Hematopoietic multipotent progenitor cell treated with erythropoietin and hydrocortisone succinate and interleukin-3 and kit ligand, for 17 days (in vitro differentiated cells): ENCODE measurements around the gene PTGIR.
"Not testable (repeated sequence)": the region's sequence is repeated elsewhere in the genome, so short reads cannot be mapped to it uniquely, and the experiment has no call there.

Experiments used
- DNase-seq: peaks from one replicate; pipeline ENCODE4 v3.0.0-alpha.2; 2015; ENCODE audit warnings: low spot score

The PTGIR gene

DNA sequence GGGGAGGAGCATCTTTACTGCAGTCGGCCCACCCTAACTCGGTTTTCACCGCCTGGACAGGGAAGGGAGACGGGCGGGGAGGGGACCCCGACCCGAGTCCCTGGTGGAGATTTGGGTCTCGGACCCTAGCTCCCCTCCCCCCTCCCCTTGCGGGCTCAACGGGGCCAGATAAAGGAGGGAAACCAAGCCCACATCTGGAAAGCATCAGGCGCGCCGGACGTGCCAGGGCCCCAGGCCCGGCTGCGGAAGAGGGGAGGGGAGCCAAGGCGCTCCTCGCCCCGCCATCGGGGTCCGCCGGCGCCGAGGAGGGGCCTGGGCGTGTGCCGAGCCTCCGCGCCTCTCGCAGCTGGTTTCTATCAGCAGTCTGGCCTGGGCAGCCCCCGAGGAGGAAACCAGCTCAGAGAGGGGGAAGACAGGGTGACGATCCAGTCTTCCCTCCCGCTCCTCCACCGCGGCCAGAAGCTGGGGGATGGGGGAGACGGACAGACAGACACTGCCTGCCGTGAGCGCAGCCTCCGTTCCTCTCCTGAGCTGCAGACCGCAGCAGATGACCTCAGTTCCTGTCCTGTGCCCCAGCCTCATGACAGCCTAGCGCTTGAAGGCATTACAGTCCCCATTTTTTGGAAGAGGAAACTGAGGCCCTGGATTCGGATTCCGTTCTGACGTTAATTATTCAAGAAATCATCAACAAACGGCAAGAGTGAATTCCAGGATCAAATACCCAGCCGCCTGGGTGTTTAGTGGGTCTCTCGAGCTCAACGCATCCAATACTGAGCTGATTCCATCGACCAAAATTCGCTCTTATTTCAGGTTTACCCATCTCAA is 14.7 kb upstream of the PTGIR start:
- DNase-seq = no peak

DNA sequence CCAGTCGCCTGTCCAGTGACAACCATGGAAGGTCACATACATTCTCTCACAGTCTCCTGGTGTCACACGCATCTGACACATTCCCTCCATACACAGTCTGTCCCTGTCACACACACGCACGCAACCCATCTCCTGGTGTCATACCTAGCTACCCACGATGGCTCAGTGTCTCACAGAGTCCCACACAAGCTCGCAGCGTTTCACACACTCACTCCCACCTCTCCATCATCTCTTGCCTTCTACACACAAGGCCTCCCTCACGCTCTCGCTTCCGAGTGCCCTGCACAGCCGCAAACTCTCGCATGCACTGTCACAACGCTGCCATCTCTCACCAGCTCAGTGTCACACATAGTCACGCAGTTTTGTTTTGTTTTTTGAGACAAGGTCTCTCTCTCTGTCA is 12.3 kb upstream of the PTGIR start:
- DNase-seq = no peak

DNA sequence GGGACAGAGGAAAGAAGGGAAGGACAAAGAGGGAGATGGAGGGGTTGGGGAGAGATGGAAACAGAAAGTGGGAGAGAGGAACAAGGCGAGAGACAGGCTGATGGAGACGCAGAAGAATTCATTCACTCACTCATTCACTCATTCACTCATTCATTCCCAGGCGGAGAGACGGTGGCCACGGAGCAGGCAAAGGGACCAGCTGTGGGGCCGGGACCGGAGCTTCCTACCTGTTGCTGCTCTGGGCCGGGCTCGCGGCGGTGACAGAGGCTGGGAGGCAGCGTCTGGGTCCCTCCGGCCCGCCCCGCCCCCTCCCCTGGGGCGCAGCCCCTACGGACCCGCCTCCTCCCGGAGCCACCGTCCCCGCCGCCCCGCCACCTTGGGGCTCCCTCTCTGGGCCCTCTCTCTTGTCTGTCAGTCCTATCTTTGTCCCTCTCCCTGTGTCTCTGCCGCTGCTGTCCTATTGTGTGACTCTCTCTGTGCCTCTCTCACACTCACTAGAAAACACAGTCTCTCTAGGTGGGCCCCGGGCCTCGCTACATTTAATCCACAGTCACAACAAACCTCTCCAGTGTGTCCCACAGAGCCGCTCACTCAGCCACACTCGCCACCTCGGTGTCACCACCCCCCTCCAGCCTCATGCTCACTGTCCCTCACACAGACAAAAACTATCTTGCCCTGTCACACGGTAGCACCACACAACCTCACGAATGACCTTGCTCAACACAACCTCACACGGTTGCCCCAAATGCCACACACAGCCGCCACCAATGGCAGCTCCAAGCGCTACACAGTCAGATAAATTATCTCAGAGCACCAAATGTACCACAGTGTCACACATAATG is 11.3 kb upstream of the PTGIR start, which contains the start of gene GNG8:
Gene GNG8 (minus strand): TSS at position 283 of the 842 bp plus-strand sequence. CDS start 1,520 bp downstream, outside the sequence.
- DNase-seq = no peak

DNA sequence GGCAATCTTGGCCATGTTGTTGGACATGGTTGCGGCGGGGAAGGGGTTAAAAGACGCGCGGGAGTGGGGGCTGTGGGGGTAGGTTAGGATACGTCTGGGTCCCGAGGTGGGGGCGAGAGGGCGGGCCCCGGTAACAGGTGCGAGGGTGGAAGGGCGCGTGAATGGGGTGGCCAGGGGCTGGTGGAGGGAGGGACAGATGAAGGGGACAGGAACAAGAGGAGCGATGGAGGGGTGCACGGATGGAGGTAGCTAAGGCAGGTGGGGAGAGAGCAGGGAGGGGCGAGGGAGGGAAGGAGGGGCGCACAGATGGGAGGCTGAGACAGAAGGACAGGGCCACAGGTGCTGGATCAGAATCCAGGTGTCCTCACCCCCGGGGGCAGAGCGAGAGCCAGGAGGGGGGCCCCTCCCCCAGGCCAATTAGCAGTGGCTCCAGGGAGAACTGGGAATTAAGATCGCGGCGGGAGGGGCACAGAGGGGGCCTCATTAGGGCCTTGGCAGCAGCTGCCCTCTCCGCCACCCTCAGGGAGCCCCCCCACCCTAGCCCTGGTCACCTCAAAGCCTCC is 9.8 kb upstream of the PTGIR start:
- no peak for DNase-seq

DNA sequence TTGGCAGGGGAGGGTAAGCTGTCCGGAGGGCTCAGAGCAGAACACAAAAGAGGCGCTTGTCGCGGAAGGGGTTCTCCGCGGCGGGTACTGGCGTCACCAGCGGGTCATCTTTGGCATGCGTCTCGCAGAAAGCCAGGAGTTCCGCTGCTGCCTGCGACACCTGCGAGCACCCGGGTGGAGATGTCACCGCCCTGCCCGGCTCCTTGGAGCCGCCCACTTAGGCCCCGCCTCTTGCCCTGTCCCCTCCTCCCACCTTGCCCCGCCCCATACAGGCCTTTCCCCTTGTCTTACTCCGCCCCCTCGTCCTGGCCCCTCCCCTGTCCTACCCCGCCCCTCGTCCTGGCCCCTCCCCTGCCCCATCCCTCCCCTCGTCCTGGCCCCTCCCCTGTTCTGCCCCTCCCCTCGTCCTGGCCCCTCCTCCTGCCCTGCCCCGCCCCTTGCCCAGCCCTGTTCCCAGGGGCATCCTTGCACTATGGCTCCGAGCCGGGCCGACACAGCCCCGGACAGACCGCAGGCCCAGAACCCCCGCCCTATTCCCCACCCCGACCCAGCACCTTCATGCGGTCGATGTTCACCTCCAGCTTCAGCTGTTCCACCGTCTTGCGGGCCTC is 9.3 kb upstream of the PTGIR start:
- peak; percentile 93 for DNase-seq

DNA sequence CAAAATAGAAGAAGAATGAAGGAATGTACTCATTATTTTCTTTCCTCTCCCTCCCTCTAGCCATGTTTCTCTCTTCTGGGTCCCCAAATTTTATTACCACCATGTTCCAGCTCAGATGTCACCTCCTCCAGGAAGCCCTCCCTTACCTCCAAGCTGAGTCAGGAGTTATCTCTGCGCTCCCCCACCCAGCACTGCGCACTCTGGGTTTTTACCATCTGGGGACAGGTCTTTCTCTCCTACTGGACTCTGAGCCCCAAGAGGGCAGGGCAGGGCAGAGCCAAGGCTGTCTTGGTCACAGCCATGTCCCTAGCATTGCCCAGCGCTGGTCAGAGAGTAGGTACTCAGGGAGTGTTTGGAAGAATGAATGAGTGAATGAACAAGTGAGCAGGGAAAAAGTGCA is 8.2 kb upstream of the PTGIR start:
- DNase-seq = no peak

DNA sequence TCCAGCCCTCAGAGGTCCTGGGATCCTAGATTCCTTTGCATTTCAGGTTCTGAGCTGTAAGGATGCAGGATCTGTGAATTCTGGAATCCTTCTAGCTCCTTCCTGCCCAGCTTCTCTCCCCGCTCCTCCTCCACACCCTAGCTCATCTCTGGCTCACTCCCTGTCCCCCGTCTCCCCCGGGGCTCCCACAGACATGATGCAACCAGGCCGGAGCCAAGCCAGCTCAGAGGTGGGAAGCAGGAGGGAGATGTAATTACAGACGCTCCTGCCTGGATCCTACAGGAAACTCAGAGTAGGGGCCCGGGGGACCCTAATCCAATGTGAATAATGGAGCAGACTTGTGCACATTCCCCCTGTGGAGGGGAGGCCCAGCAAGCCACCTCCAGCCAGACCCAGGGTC is 6.6 kb upstream of the PTGIR start:
- no peak for DNase-seq

DNA sequence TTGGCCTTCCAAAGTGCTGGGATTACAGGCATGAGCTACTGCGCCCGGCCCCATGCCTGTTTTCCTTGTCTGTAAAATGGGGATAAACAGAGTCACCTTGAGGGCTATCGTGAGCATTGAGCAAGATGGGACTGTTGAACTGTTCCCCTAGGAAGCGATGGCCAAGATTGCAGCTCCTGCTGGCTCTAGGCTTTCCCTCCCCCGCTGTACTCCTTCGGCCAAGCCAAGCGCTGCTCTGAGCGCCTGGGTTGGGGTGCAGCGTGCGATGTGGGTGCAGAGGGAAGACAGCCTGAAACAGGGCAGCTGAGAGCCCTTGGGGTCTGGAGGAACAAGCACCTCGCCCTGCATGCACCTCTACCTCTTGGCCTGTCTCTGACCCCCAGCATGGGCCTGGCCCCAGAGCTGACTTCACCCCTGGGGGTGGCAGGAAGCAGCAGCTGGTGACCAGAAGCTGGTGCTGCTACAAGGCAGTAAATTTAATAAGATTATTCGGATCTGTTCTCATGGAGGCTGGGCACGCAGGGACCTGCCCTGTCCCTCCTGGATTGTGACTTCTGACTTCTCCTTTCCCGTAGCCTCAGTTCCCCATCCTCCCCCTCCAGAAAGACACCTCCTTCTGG is 5.8 kb upstream of the PTGIR start:
- no peak for DNase-seq

DNA sequence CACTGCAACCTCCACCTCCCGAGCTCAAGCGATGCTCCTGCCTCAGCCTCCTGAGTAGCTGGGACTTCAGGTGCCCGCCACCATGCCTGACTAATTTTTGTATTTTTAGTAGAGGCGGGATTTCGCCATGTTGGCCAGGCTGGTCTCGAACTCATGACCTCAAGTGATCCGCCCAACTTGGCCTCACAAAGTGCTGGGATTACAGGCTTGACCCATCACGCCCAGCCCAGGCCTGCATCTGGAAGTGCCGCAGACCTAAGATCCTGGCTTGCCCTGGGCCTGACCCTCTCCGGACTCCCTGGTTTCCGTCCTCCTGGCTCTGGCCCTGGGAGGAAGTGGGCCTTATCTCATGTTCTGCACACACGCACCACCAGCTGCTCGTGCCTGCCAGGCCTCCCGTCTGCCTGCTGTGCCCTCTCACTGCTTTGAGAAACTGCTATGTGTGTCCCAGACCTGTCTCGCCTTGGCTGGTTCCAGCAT is 4.7 kb upstream of the PTGIR start:
- DNase-seq = peak; percentile 28

DNA sequence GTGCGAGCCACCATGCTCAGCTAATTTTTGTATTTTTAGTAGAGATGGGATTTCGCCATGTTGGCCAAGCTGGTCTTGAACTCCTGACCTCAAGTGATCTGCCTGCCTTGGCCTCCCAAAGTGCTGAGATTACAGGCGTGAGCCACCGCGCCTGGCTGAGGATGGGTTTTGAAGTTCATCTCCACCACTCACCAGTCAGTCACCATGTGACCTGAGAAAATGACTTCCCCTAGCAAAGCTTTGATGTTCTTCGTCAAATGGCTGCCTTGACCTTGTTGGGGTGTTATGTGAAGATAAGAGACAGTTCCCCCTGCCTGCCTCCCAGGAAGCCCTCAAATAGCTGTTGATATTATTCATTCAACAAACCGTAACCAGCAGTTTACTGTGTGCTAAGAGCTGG is 4.1 kb upstream of the PTGIR start:
- not testable (repeated sequence) for DNase-seq

DNA sequence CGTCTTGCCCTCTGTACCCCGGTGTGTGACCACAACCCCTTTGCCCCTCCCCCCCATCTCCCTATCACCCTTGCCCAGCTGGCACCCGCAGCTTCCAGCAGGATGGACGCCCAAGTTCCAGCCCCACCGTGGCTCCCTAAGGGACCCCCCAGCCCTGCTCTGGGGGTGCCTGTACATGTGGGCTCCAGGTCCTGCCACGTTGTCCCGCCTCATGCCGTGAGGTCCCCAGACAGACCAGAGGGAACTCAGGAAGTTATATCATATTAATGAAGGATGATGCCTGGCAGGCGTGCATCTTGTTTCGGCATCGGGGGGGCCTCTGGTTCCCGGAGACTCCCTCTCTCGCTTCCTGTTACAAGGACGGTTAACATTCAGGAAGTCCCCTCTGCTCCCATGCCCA is 1.6 kb upstream of the PTGIR start:
- no peak for DNase-seq

DNA sequence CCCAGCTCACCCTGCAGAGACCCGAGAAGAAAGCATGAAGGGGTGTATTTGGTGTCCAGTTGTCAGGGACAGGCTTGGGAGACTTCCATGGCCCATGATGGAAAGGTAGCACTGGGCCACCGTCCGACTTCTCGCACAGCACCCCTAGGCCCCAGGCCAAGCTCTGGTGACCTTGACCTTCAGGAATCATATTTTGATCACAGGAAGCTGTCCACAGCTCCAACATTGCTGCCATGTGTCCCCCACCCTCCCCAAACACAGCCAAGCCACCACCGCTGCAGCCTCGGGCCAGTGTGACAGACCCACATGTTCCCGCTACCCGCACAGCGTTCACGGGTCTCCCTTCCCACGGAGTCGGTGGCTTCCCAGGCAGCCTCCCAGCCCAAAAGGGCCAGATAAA is 842 bp upstream of the PTGIR start:
- no peak for DNase-seq

DNA sequence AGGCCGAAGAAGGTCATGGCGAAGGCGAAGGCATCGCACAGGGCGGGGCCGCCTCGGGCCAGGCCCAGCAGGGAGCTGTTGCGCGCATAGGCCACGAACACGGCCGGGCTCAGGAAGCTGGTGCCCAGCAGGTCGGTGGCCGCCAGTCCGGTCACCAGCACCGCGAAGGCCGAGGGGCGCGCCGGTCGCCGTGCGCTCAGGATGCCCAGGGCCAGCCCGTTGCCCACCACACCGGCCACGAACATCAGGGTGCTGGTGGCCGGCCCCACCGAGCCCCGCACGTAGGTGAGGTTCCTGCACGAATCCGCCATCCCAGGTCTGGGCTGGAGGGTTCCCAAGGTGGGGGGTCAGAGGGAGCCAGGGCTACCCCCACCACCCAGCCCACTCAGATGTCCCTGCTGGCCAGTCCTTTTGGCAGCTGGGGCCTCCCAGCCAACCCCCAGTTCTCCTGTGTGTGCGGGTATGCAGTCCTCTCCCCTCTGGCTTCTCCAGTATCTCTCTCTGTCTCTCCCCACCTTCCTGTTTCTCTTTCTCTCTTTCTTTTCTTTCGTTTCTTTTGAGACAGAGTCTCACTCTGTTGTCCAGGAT is 880 bp downstream of the PTGIR start:
- DNase-seq = no peak

DNA sequence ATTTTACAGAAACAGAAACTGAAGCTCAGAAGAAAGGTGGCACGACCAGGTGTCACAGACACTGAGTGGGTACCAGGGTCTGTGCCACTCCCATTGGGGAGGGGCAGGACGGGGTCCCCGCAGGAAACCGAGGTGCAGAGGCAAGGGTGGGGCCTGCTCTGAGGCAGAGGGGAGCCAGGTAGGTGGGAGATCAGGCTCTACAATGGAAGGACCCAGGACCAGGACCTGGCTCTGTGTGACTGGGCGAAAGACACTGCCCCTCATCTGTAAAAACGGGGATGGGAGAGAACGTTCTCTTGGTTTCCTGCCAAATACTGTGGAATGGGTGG is 2.8 kb downstream of the PTGIR start:
- no peak for DNase-seq

DNA sequence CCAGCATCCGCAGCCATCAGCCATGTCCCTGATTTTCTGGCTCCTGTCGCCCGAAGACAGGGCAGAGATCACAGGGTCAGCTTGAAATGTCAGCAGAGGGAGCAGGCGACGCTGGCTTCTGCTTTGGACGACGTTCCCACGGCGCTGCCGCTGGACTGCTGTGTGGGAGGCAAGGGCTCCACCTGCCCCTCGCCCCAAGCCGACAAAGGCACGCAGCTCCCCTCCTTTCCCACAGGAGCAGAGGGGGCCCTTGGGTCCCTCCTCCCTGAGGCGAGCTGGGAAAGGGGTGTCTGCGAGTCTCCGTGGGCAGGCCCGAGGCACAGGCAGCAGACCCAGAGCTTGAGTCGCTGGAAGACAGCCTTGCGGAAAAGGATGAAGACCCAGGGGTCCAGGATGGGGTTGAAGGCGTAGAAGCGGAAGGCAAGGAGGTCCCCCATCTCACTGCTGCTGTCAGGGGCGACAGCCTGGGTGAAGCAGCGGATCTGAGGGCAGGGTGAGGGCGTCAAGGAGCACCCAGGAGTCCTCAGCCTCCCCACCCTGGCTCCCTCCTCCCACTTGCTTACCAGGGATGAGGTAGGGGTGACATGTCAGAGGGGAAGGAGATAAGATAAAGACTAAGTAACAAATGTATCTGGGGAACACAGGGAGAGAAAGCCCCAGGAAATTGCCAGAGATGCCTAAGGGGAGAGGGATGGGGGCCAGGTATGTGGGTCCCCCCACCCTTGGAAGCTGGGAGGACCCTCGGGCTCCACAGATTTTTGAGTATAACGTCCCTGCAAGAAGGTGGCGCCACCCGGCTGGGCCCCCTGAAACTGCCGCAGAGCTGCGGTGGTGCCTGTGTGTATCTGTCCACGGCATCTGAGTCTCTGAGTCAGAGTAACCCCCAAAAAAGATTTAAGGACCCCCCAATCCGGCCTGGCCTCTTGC is 3.4 kb downstream of the PTGIR start:
- no peak for DNase-seq

DNA sequence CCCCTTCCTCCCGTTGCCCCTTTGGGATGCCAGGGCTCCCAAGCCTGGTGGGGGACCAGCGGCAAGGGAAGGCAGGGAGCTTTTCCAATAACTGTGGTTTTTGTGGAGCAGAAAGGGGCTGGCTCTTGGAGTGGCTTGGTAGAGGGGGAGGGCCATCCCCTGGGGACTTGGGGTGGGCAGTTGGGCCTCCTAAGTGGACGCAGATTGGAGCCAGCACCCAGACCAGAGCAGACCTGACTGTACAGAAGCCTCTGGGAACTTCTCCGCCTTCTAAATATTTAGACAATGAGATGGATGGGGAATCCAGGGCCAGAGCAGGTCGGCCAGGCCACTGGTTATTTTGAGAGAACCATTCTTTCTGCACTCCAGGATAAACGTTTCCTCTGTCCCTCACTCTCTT is 4.2 kb downstream of the PTGIR start:
- DNase-seq = no peak

DNA sequence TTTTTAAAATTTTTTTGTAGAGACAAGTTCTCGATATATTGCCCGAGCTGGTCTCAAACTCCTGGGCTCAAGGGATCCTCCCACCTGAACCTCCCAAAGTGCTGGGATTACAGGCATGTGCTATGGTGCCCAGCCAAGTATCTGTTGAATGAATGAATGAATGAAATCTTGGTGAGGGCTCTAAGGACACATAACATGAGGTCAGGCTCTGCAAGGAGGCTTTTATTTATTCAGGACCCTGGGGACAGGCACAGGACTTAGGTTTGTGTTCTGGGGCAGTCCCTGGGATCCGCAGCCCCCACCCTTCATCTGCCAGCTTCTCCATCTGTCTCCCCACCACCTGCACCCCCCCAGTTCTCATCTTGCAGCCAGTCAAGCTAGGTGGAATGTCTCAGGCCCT is 4.6 kb downstream of the PTGIR start:
- no peak for DNase-seq

DNA sequence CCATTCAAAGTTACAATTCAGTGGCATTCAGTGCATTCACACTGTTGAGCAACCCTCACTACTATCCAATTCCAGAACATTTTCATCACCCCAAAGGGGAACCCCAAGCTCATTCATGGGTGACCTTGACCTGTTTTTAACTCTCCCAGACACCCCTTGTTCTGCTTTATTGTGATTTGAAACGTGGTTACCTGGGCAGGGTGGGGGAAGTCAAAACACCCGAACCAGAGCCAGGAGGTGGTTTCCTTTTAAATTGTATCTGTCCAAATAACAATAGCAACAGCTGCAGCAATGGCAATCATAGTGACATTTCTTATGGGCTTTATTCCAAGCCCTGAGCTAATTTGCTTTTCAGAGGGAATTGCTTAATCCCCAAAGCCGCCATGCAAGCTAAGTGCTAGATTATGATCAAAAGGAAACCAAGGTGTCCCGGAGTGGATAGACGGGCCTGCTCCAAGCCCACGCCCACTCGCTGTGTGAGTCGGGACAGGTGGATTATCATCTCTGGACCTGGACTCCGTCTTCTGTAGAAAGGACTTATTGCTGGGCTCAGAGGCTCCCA is 6.1 kb downstream of the PTGIR start:
- DNase-seq = no peak

DNA sequence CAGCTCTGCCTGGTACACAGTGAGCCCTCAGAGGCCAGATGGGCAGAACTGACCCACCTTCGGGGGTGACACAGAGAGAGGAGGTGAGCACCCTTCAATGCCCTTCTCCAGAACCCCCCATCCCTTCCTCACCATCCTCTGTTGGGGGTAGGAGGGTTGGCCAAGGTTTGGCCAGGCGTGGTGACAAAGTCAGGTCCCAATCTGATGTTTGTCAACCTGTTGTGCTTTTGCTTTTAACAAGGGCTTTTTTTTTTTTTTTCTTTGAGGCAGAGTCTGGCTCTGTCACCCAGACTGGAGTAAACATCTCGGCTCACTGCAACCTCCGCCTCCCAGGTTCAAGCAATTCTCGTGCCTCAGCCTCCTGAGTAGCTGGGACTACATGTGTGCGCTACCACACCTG is 7.3 kb downstream of the PTGIR start:
- DNase-seq = no peak

DNA sequence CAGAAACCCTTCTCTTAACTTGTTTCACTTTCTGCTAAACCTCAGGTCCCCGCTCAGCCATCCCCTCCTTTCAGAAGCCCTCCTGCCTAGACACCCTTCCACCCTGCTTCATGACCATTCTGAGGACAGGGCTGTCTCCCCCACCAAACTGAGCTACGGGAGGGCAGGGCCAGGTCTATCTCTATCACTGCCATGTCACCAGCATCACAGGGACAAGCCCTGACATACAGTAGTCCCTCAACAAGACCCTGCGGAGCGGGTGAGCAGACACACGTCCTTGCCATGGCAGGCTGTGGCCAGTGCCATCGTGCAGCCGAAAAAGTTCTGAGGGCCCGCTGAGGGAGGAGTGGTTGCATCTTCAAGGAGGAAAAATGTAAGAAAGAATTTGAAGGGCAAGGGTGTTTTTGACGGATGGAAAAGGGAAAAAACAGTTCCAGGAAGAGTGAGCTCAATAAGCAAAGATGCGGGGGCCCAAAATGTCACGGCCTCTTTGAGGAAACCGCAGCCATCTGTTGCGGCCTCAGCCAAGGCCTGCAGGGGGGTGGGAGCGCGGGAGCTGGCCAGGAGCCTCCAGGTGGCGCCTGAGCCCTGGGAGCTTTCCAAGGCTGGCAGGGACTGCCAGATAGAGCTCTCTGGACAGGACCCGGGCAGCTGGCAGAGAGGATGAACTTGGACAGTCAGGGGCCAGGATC is 8.1 kb downstream of the PTGIR start:
- no peak for DNase-seq
